ENCODE results near the gene CCDC12. TPM values are rescaled to one million over a fixed set of nuclear protein-coding genes. Genes with fewer than 3 reads are reported as not detected.

Gene CCDC12
- total and polyA plus RNA-seq, 9 of the 15 experiments (the other 6 are each of a cell fraction or from before 2014, with no cell fraction given) = 8.9 to 201 (median 86.9) TPM

DNA sequence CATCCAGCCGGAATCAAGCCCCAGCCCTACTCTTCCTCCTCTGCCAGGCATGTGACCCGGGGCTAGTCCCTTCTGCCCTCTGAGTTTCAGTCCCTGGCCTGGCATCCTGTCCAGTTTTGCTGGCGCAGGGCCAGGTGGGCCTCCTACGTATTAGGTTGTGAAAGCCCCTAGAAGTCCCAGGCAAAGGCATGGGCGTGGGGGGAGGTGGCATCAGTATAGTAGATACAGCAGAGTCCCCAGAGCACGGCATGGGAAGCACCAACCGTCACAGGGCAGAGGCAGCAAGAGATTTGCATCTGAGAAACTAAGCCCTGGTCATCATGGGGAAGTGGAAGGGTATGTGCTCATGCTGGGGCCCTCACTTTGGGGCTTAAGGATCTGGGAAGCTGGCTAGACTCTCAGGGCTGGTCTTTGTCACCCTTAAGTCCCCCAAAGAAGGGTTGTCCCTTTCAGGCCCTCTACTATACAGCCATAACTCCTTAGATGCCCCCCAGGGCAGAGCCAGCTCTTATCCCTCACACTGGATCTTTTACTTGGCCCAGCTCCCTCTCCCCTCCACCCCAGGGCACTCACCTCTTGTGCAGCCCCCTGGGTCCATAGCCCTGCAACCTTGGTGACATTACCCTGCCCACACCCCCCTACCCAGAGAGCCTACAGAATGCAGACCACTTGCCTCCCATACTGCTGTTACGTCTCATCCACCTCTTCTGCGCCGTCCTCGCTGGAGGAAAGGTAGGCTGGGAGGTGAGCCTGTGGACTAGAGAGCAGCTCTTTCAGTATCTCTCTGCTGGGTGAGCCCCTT is 14.2 kb upstream of the CCDC12 start:
- Histone ChIP-seq H3K4me1 (replicated peaks in 1 of 2; ENCODE audit: control insufficient read depth in 2 of 2, insufficient read depth in 2 of 2, low read length in 2 of 2) (peaks cover 32 to 61% of the 10 kb centered on the region in 2 experiments), H3K36me3 (ENCODE audit: control insufficient read depth, insufficient read depth, low read length) (peaks cover 71% of the 10 kb centered on the region), H4K20me1 (replicated peaks; ENCODE audit: control insufficient read depth, insufficient read depth, low read length) (no peaks in the 10 kb centered on the region), H3K4me2 (ENCODE audit: insufficient read depth, low read length) (no peak overlapping the region), H3K79me2 (ENCODE audit: control insufficient read depth, insufficient read depth, low read length) (peaks cover 34% of the 10 kb centered on the region), H3K4me3 (no peak overlapping the region), H3K27me3 (ENCODE audit: control insufficient read depth in 2 of 2, insufficient read depth in 2 of 2, low read length in 2 of 2) (no peaks in the 10 kb centered on the region), H3K27ac (ENCODE audit: extremely low read depth, low read depth, low read length) (no peak overlapping the region), H2AFZ (ENCODE audit: low read depth, low read length) (no peak overlapping the region), H3K9me1 (ENCODE audit: control insufficient read depth, insufficient read depth, low read length) (peaks cover 5% of the 10 kb centered on the region), H3K9ac (ENCODE audit: insufficient read depth in 1 of 2, low read depth in 2 of 2, low read length in 2 of 2) (peak overlapping the region in 1 of 2 experiments; percentile 24; a peak in 2 of 4 replicates), H3K9me3 (replicated peaks; ENCODE audit: control insufficient read depth, insufficient read depth, low read depth, low read length) (no peaks in the 10 kb centered on the region)
- no peak for FAIRE-seq
- no TSS peak for BruUV-seq (replicated peaks)
- POLR2A ChIA-PET = interaction anchor here (1.0 to 2.2 kb wide), 4 partner anchors 9 to 54 kb away, joined by 3 to 7 read pairs (median 5); partner anchors contain the start of gene NBEAL2
- in situ Hi-C loops (cut with MboI) = no loop called here
- CTCF ChIA-PET (ENCODE audit: low intra/inter-chr PET ratio) = no interaction called here
- intact Hi-C loops (cut with micrococcal nuclease) = loop anchor here (10.0 kb wide), 1 partner anchor 286 kb away; the partner anchor contains the start of gene TMIE
- ATAC-seq = no peak
- 92% methylated on average over 11 of the region's 11 CpGs for WGBS (ENCODE audit: insufficient coverage, low coverage, missing lambda C conversion rate)
- no peak for DNase-seq (ENCODE audit: extremely low read depth in 1 of 4, low spot score in 3 of 4)
- TF ChIP-seq KAT2B (IDR thresholded peaks at IDR 0.05; ENCODE audit: low read depth, low read length) = no peak
- no peak for TF ChIP-seq TCF15 (CRISPR knock-in tag; IDR thresholded peaks at IDR 0.05)
- no peak for TF ChIP-seq TEAD4 (IDR thresholded peaks at IDR 0.05; ENCODE audit: low read length)
- no peak for TF ChIP-seq TEAD4 (CRISPR knock-in tag; IDR thresholded peaks at IDR 0.05; ENCODE audit: borderline replicate concordance)
- TF ChIP-seq NFIC (IDR thresholded peaks at IDR 0.05) = peak; percentile 87
- no peak for TF ChIP-seq POLR2B (IDR thresholded peaks at IDR 0.05; ENCODE audit: low read depth, partially characterized antibody)
